ENCODE results near the gene ADGRD1.

Gene ADGRD1

DNA sequence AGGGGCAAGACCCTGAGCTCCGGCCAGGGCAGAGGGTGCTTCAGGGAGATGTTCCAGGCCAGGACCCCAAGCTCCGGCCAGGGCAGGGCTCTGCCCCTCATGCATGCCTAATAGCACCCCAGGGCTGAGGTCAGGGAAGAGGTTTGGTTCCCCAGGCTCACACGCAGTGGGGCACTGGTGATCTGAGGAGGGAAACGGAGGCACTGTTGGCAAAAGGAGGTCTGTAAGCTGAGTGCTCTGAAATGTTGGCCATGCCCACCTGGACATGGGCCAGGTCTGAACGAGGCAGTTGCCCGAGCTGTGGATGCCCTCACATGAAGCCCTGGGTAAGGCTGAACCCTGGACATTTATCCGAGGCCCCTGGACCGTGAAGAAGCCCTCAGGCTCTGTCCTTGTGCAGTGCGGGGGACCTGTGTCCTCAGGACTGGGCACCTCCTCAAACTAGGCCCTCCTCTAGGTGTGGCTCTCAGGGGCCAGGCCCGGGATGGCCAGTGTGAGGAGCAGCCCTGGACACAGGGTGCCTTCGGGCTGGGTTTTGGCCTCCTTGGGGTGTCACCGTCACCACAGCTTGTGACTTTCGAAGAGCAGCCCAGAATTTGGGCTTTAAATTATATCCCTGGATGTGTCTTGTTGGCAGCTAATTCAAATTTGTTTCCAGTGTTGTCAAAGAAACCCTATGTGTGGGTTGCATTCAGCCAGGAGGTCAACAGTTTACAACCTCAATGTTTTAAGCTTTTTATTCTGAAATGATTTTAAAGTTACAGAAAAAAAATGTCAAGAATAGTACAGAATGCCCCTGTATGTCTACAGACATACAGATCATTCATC, 66.8 kb downstream of the ADGRD1 start:
- no peak for DNase-seq (ENCODE audit: low read depth in 2 of 2, low spot score in 1 of 2)

DNA sequence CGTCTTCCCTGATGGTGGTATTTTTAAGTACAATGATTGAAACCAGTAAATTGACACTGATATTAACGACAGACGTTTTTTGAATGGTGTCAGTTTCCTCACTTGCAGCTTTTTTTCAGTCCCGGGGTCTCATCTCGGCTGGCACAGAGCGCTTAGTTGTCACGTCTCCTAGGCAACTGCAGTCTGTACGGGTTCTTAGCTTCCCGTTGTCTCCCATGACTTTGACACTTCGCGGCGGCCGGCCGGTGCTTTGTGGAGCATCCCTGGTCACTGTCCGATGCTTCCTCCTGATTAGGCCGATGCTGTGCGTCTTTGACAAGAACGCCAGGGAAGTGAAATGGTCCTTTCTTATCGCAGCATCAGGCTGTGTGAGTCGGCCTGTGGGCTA, 67.4 kb downstream of the ADGRD1 start:
- no peak for DNase-seq (ENCODE audit: low read depth in 2 of 2, low spot score in 1 of 2)

DNA sequence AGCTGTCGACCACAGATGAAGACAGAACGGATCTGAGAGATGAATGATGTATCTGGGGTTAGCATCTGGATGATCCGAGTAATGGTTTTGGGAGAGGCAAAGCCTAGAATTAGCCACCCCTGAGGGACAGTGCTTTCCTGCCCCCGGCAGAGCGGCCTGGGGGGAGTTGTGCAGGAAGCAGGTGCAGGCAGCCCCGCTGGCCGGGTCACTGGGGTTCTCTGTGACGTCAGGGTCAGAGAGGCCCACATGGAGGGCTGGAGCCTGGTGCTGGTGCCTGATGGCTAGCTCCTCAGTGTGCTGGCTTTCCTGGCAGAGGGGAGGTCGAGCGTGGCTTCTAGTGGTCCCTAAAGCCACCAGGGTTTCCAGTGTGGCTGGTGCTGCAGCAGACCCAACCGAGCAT, 70.3 kb downstream of the ADGRD1 start:
- DNase-seq (ENCODE audit: low read depth in 2 of 2, low spot score in 1 of 2) = no peak

DNA sequence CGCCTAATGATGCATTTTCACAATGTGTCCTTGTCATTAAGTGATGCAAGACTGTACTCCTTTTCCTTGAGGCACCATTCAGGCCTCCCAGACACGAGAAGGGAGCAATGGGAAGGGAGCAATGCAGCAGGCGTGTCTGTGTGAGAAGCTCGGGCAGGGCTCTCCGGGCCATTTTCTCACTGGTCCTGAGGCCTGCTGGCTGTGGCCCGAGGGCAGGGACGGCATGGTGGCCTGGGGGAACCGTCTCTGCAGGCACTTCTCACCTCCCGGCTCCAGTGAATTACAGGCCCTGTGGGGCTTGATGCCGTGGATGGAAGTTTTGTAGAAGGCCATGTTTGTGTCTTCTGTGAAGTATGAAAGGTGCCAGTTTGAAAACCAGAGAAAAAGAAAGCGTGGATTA, 71.0 kb downstream of the ADGRD1 start:
- no peak for DNase-seq (ENCODE audit: low read depth in 2 of 2, low spot score in 1 of 2)

DNA sequence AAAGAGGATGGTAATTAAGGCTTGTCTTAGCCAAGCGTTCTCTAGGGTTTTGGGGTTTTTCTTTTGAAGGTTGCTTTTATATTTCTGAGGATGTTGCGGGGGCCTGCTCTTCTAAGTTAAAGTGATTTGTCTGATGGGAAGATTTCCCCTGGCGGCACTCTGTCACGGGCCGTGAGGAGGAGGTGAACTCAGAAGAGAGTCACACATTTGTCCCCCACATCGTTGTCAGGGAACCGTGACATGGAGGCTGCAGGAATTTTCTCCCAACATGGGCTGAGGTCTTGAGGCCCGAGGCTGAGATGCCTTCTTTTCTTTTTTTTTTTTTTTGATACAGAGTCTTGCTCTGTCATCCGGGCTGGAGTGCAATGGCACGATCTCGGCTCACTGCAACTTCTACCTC, 71.5 kb downstream of the ADGRD1 start:
- no peak for DNase-seq (ENCODE audit: low read depth in 2 of 2, low spot score in 1 of 2)

DNA sequence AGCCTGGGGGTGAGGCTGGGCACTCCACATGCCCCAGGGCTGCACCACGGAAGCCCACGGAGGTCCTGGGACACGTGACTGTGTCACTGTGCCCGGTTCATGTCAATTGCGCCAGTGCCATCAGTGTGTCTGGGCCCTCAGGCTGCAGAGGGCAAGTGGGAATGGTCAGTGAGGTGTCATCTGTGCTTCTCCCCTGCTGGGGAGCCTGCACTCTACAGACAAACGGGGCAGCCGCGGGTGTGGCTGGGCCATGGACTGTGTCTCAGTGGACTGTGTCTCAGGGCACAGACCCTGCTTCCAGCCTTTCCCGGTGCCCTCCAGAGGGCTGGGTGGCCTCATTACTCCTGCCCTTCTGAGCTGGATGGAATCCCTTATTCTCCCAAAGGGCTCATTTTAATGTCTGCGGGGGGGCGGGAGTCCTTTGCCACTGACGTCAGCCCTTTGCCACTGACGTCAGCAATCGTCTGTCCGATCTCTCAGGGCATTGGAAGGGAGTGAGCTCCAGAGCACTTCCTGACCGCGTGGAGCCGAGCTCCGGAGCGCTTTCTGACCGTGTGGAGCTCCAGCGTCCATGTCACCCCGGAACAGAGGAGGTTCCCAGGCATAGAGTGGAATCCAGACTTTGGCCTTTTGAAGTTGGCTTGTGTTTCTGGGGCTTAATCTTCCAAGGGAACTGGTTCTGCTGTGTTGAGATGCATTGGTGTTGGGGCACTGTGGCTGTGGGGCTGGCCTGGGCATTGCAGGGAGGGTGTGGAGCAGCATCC, 72.4 kb downstream of the ADGRD1 start:
- DNase-seq (ENCODE audit: low read depth in 2 of 2, low spot score in 1 of 2) = no peak

DNA sequence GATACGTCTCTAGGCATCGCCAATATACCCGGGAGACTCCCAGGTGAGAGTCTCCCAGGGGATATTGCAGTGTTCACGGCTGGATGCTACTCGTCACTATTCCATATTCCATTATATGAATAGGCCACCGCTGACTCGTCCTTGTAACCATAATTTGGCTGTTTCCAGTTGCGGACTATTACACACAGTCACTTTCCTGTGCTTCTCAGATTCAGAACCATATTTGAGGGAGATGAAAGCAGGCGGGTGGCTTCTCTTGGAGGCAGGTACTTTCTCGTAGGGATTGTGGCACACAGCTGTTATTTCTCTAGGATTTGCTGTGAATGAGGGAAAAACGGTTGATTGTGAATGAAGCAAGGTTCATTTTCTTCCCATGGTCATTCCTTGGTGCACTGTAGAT, 73.0 kb downstream of the ADGRD1 start:
- no peak for DNase-seq (ENCODE audit: low read depth in 2 of 2, low spot score in 1 of 2)

DNA sequence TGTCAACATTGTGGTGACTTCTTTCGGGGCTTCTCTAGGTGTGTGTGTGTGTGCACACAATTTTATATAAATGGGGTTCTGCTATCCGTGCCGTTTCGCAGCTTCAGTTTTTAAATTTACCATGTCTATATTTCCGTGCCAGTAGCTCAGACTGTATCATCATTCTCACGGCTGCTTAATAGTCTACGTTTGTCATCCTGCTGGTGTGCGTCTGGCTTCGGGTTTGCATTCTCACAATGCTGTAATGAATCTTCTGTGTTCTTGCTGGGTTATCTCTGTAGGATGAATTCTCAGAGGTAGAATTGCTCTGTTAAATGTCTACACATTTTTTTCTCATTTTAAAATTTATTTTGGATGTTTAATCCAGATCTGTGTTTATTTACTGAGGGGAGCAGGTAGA, 73.6 kb downstream of the ADGRD1 start:
- no peak for DNase-seq (ENCODE audit: low read depth in 2 of 2, low spot score in 1 of 2)

DNA sequence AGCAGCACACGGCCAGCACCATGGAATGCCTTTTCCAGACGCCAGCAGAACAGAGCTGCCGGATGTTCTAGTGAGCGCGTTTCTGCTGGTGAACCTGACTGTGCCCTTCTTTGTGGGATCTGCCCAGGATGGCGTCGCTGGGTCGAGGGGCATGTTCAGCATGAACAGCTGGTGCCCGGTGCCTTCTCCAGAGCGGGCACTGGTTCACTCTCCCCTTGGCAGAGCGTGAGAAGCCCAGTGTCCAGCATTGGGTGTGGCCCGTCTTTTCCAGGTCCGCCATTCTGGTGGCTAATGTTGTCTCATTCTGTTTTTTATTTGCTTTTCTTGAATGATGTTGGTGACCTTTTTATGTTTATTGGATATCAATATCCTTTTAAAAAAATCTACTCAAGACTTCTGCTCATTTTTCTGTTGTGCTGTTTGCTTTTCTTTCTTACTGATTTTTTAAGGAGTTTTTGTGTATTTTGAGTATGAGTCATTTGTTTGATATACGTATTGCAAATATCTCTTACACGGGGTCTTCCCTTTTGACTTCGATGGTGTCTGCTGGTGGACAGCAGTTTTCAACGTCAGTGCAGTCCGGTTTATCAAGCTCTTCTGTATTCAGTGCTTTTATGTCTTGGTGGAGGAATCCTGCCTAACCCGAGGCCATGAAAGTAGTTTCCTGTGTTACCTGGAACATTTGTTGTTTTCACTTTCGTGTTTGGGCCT, 74.3 kb downstream of the ADGRD1 start:
- DNase-seq (ENCODE audit: low read depth in 2 of 2, low spot score in 1 of 2) = no peak

DNA sequence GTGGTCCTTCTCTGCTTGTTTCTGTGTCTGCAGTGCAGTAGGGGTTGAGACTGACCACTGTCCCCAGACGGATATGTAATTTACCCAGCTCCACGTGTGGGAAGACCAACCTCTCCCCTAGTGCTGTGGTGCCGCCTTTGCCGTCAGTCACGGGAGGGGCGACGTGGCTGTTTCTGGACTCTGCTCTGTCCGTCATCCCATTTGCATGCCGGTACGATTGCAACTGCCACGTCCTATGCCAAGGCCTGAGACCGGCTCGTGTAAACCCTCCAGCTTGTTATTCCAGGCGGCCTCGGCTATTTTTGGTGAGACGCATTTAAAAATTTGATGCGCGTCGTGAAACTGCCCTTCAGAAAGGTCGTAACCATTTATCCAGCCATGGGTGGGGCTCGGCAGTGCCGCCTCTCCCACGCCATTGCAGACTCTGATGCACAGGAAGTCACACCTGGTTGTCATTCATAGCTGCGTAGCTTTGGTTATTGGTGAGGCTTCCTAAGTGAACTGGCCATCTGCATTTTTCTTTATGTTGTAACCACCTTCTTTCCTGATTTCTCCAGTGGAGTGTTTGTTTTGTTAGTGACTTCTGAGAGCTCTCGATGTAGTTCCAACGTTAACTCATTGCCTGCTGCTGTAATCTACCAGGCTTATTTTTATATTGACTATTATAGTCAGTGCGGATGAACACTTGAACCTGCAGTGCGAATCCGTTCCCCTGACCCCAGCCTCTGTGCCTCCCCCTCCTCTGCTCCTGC, 75.1 kb downstream of the ADGRD1 start:
- no peak for DNase-seq (ENCODE audit: low read depth in 2 of 2, low spot score in 1 of 2)

DNA sequence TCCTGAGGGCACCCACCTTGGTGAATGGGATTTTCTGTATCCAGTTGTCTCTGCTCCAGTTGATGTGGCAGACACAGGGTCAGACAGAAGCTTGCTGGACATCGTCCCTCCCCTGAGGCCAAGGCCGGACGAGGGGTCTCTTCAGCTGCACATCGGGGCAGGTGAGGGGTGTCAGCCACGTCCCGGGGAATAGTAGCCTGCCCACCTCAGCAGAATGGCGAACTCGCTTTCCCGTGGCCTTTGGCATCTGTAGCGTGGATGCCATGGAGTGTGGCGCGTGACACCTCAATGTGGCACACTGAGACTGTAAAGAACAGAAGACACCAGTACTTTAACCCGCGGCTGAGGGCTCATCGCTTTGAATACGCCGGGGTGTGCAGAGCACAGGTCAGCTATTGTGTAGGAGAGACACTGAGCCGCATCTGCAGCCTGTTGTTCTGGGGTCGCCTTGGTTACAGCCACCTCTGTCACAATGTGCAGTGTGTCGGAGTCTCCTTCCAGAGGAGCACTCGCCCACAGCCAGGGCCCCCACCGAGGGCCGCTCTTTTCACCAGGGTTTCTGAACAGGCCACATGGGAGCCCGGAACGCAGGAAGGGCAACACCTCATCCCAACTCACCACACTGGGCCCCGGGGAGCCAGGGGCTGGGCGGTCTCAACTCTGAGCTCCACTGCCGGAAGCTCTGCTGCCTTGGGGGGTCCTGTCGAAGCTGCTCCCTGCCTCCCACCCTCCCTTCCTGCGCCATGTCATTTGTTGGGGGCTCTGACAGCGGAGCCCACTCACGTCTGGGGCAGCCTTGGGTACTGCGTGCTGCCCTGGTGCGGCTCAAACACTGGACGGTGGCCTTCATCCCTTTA, 77.0 kb downstream of the ADGRD1 start:
- DNase-seq (ENCODE audit: low read depth in 2 of 2, low spot score in 1 of 2) = no peak

DNA sequence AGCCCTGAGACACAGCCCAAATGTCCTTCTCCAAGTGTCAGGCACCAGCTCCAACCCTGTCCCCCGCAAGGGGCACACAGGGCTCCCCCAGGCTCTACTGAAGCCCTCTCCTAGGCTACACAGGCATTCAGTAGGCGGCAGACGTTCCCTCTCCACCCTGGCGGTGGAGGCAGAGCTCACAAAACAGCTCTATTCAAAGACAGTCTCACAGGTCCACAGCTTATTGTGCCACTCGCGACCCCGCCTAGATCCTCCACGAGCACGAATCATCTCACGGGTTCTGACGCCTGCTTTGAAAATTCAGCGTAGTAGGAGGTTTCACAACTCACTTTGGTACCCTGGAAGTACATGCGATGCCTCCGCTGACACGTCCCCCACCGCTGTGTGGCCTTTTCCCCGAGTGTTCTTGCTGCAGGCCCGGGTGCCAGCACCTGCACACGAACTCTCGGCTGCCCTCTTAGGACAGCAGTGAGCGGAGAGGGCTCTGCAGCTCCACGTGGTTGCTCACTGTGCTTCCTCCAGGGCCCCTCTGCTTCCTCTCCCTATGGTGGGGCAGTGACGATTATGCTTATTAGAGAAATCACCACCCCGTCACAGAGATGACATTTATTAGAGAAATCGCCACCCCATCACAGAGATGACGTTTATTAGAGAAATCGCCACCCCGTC, 78.5 kb downstream of the ADGRD1 start:
- DNase-seq (ENCODE audit: low read depth in 2 of 2, low spot score in 1 of 2) = no peak

DNA sequence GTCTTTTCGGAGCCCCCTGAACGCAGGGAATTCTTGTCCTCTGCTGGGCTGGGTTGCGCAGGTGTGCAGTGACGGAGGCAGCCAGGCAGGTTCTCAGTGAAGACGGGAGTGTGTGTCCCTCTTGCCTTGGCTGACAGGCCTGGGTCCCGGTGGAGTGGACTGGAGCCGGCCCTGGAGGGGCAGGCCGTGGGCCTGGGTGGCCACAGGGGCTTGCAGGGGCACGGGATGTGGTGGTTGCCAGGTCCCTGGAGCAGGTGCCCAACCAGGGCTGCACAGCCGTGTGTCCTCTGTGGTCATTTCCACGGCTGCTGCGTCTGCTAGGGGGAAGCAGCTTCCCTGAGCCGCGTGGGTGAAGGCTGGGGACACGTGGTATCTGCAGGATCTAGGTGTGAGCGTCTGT, 79.8 kb downstream of the ADGRD1 start:
- no peak for DNase-seq (ENCODE audit: low read depth in 2 of 2, low spot score in 1 of 2)

DNA sequence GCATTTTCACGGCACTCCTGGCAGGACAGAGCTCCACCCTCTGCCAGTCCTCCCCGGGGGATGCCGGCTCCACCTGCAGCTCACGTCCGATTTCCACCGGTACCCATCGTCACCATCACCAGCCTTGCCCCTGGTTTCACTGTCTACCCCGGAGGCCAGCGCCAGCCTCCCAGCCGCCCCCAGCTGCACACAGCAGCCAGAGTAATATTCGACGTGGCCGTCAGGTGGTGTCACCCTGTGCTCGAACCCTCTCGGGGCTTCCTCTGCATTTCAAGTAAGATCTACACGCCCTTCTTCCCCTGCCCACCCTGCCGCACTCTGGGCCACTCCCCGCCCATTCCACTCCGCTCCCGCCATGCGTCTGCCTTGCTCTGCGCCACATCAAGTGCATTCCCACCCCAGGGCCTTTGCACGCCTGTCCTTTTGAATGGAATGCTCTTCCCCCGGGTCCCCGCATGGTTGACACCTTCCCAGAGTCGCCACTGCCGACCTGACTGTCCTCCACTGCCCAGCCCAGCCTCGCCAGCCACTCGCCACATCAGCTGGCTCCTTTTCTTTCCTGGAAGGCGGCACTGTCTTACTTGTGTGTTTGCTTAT, 80.3 kb downstream of the ADGRD1 start:
- DNase-seq (ENCODE audit: low read depth in 2 of 2, low spot score in 1 of 2) = no peak

DNA sequence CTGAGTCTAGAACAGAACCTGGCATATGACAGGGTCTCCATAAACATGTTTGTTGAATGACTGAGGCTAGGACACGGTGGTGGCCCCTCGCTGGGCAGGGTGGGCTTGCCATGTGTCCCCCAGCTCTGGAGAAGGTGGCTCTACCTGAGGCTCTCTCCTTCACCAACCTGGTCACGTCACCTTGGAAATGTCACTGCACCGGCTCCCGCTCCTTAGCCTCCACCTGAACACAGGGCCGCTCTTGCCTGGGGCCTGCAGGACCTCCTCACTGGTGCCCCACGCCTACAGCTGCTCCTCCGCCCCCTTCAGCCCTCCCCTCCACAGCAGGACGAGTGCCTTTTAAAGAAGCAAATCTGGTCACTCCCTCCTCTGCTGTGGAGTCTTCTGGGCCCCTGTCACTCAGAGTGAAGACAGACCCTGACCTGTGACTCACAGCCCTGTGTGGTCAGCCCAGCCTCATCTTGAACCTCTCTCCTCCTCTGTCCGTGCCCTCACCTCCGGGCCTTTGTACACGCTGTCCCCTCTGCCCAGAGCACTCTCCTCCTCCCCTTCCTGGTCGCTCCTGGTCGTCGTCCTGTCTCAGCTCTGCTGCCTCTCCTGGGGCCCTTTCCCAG, 81.0 kb downstream of the ADGRD1 start:
- no peak for DNase-seq (ENCODE audit: low read depth in 2 of 2, low spot score in 1 of 2)

DNA sequence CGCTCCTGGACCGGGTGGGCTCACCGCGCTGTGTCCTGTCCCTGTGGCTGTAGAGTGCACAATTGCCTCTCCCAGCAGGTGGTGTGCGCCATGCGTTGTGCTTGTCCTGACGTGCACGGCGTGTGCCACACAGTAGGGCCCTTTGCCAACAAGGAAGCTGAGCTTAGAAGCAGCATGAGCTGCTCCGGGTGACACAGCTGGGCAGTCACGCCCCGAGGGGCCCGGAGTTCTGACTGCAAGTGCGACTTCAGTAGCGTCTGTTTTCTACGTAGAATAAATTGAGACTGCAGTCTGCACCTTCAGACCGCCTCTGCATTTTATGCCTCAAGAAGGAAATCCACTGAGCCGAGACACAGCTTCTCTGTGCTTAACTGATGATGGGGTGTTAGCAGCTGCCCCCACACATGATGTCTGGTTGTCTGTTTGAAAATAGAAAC, 81.6 kb downstream of the ADGRD1 start:
- no peak for DNase-seq (ENCODE audit: low read depth in 2 of 2, low spot score in 1 of 2)

DNA sequence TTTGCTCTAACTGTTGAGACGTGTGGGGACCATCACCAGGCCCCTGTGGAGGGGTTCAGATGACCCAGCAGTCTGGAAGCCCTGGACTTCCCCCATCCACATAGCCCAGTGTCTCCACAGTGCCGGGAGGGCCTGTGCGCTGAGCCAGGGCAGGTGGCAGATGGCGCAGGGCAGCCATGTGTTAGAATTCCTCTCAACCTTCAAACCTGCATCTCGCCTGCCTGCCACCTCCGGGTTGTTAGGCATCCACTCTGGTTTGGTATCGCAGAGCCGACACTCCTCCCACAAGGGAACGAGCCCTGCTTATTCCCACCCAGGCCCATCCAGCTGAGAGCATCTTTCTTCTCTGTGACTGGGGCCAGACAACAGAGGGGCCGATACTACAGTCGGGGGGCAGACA, 84.5 kb downstream of the ADGRD1 start:
- DNase-seq (ENCODE audit: low read depth in 2 of 2, low spot score in 1 of 2) = no peak

DNA sequence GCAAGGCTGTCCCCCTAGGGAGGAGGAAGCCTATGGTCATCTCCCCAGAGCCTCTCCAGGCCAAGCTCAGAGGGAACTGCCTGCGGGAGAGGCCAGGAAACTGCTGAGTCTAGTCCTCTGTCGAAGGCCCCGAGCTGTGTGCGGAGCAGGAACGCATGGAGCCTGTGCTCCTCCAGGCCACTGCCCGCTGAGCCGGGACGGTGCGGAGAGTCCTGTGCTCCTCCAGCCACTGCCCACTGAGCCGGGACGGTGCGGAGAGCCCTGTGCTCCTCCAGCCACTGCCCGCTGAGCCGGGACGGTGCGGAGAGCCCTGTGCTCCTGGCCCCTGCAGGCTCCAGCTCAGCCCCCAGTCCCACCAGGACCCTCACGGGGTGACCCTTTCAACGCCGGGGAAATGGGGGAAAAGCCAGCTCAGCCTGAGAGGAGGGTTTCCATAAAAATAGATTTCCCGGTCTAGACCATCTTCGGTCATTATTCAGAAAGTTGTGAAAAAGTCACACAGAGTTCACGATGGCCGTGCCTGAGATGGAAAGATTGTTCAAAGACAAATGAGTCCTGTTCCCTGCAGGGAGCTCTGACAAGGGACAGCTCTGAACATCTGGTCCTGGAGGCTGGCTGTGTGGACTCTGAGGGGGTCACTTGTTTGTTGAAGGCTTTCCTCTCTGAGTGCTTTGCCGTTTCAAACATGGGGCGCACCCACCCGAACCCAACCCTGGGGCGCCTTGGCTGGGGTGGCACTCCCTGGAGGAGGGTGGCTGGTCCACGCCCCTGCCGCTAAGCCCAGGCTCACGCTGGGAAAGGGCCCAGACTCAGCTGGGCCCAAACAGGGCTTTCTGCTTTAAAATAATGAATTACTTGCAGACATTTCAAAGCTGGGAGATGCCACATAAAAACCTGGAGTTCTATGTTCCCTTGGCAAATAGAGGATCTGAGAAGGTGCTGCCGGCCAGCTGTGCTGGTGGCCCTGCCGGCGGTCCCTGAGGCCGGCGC, 85.5 kb downstream of the ADGRD1 start:
- no peak for DNase-seq (ENCODE audit: low read depth in 2 of 2, low spot score in 1 of 2)
